ENCODE results near the gene UTS2R.
"Not testable (repeated sequence)": the region's sequence is repeated elsewhere in the genome, so short reads cannot be mapped to it uniquely, and the experiment has no call there.

Gene UTS2R

DNA sequence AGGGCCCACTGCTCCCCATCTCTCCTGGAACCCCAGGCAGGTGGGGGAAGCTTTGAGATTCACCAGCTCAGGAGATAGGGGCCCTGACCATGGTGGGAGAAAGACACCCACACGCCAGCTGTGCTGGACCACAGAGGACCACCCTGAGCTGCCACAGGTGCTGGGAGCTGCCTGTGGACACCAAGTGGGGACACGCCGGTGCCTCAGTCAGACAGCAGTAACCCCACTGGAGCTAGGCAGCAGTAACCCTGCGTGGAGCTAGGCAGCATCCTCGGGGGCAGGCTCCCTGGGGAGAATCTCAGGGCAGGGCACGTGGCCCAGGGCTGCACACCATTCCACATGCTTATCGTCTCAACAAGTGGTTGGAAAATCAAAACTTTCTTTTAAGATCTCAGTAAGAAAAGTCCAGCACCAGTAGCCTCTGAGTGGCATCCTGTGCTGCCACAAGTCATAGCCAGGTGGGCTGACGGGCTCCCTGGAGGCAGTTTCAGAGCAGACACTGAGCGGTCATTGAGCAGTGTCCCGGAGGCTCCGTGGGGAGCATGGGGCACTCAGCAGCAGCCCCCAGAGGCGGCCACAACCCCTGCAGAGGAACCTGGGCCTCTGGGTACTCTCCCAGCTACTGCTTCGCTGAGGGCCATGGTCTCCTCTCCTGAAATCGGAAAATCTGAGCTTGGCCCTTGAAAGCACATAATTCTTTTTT is 38.6 kb downstream of the UTS2R start:
- no peak for DNase-seq

DNA sequence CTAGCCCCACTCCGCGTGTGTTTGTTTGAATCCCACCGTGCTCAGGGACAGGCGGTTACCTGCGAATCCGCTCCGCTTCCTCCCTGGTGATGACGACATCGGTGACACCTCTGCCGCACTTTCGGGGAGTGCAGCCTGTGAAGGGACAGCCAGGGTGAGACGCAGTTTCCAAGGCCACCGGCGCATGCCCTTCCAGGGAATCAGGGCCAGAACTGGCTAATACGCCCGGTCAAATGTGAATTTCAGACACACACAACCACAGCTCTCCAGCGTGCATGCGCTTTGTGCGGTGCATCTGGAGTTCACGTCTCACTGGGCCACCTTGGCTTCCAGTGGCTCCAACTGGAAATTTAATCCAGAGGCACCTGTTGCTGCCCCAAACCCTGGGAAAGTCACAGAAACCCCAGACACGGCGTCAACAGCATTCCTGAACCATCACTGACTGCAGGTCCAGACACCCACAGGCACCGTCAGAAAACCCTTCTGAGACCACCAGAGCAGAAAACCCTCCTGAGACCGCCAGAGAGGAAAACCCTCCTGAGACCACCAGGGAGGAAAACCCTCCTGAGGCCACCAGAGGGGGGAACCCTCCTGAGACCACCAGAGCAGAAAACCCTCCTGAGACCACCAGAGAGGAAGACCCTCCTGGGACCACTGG is 40.0 kb downstream of the UTS2R start:
- no peak for DNase-seq

- DNase-seq: not testable (repeated sequence)
Measured at GRCh38 chr17:82412081-82412480, 40.5 kb downstream of the UTS2R start.

DNA sequence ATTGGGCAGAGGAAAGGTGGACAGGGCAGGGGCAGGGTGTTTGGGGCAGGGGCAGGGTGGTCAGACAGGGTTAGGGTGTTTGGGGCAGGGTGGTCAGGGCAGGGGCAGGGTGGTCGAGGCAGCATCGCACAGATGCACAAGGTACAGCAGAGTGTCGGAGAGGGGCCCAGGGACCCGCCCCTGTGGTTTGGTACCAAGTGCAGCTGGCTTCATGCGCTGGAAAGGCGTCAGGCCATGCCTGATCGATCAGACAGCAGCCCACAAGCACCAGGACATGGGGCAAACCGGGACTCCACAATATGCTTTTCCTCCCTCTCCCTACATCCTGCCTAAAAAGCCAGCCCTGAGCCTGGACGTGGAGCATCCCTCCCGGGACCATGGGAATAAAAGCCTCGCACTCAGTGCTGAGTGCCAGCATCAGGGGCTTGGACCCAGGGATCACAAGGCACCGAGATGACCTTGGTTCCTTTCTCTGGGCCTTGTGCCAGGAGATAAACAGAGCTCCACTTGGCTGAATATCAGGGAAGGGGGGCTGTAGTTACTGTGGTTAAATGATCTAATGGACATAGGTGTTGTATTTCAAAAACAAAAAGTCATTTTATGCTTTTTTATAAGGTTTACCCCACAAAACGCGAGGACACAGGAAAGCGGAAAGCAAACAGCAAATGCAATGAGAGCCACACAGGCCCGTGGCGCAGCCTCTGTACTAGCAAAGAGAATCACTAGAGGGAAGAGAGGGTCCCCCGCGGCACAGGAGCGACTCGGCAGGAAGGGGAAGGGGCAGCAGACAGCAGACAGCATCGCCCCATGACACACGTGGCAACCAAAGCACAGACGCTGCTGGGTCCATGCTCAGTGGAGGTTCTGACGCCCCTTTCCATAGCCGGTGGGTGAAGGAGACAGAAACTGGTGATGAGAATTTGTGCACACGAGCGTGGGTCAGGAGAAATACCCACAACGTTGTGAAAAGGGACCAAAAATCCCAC is 41.3 kb downstream of the UTS2R start:
- DNase-seq: no peak

- DNase-seq: peak; percentile 40
Measured at GRCh38 chr17:82414548-82415281, 43.1 kb downstream of the UTS2R start.

DNA sequence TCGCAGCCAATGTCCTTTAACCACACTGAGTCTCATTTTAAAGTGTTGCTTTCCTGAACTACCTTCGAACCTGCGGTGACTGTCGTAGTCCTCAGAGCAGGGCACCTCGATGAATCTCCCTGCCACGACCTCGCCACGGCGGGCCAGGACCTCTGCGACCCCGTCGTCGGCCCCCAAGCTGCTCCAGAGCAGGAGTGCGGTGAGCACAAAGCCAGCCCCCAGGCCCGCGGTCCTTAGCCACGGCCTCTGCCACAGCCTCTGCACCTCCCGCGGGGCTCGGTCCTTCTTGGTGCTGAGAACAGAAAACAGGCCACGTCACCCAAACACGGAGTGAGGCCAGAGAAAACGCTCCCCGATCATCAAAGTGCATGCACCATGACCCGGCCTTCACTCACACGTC is 43.8 kb downstream of the UTS2R start:
- DNase-seq: no peak

DNA sequence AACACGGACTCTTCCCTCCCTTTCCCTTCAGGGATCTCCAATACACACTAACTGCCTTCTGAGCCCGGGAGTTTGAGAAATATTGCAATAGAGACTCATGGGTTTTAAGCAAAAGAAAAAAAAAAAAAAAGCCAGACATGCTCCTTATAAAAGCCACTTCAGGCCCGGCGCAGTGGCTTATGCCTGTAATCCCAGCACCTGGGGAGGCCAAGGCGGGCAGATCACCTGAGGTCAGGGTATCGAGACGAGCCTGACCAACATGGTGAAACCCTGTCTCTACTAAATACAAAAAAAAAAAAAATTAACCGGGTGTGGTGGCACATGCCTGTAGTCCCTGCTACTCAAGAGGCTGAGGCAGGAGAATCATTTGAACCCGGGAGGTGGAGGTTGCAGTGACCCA is 44.2 kb downstream of the UTS2R start:
- no peak for DNase-seq

- no peak for DNase-seq
Measured at GRCh38 chr17:82416264-82416663, 44.7 kb downstream of the UTS2R start.

DNA sequence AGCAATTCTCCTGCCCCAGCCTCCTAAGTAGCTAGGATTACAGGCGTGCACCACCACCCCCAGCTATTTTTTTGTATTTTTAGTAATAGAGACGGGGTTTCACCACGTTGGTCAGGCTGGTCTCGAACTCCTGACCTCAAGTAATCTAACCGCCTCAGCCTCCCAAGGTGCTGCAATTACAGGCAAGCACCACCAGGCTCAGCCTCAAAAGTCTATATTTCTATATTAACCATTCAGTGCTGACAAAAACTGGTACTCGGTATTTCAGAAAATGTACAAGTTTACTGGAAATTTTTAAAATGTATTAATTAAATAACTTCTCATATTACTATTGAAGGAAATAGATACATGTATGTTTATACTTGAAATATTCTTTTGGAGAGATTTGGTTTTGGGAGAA is 45.2 kb downstream of the UTS2R start:
- peak; percentile 1 for DNase-seq

- DNase-seq: peak; percentile 75
Measured at GRCh38 chr17:82418001-82418986, 46.7 kb downstream of the UTS2R start, which contains the start of the genes HEXD and OGFOD3. Gene HEXD (plus strand): TSS chr17:82418347. CDS start chr17:82419800, 1,453 bp downstream. Gene OGFOD3 (minus strand): TSS chr17:82418586. CDS start chr17:82418485, 101 bp downstream.

DNA sequence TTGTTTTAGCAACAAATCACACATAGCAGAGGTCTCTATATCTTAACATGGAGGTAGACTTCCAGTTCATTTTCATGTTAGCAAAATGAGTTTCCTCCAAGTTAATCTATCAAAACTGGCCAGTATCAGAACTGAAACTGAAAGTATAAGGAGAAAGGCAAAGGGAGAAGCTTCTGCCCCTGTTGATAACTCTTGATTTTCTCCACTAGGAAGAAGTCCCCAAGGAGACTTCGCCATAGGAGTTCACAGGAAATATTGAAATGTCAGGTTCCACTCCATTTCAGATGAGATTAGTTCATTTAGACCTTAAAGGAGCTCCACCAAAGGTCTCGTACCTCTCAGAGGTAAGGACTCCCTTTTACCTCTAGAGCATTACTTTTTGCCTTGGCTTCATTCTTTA is 48.0 kb downstream of the UTS2R start:
- DNase-seq: no peak

DNA sequence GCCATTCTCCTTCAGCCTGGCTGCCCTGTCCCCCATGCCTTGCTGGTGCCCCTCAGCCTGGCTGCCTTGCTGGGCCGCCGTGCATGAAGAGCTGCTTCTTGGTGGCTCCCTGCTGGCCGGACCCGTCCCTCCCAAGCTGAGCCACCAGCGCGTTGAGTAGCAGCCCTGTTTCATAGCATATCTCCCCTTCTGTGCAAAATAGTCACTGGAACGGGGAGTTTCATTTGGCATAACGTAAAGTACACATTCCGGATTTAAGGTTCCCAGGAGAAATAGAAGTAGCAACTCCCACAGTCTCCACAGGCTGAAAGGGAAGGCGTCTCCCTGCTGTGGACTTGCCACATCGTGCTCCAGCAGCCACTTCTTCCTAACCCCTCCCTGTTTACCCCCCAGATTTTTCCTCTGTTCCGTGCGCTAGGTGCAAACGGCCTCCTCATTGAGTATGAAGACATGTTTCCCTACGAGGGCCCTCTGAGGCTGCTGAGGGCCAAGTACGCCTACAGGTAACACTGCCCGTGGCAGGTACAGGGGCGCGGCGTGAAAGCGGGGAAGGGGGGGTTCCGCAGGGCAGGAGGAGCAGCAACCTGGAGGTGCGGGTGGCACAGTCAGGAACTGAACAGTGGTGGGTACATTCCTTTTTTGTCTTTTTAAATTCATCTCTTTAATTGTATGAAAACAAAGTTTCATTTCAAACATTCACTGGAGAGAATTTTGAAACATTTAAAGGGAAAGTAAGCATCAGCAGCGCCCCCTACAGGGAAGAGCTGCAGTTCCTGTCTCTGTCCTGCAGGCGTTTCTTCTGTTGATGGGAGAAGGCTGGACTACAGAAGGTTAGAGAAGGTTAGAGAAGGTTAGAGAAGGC is 52.7 kb downstream of the UTS2R start:
- no peak for DNase-seq

GRCh38 chr17:82424863-82425159 is 53.2 kb downstream of the UTS2R start:
- no peak for DNase-seq
